K562 (cell line): ENCODE data around the gene FADS6. TPM values are rescaled to one million over a fixed set of nuclear protein-coding genes. Genes with fewer than 3 reads are reported as not detected.

Experiments used
- ATF1 ChIP-seq, 2 experiments: fragments of 450-650 bp in 1 of 2; IDR thresholded peaks; 2 replicates each; pipeline ENCODE4 v1.6.1; 2016; ENCODE audit warnings: missing compliant biosample characterization in 1 of 2, missing genetic modification characterization in 1 of 2
- FOXP1 ChIP-seq: sonication (generic); formaldehyde crosslinking; IDR thresholded peaks from 2 replicates; pipeline ENCODE4 v1.8.0; 2022; ENCODE audit warnings: mild to moderate bottlenecking, missing genetic modification reagents
- HSF4 ChIP-seq: fragments of 250-450 bp; sonication (Bioruptor Pico); IDR thresholded peaks from 2 replicates; pipeline ENCODE4 v2.1.2; 2022; ENCODE audit warnings: mild to moderate bottlenecking, moderate library complexity, borderline replicate concordance
- KDM2B ChIP-seq: fragments of 250-450 bp; sonication (Bioruptor Pico); IDR thresholded peaks from 2 replicates; pipeline ENCODE4 v1.8.0; 2021; ENCODE audit warnings: mild to moderate bottlenecking, moderate library complexity
- KLF1 ChIP-seq: fragments of 450-650 bp; IDR thresholded peaks from 2 replicates; pipeline ENCODE4 v1.6.1; 2016; ENCODE audit warnings: missing genetic modification characterization, missing compliant biosample characterization
- PCBP2 ChIP-seq: fragments of 200-400 bp; formaldehyde crosslinking; IDR thresholded peaks from 2 replicates; pipeline ENCODE4 v1.6.1; 2018; ENCODE audit warnings: low read length, low read depth, mild to moderate bottlenecking, moderate library complexity; ENCODE audit not compliant: poor library complexity, severe bottlenecking
- RBFOX2 ChIP-seq: fragments of 200-400 bp; formaldehyde crosslinking; IDR thresholded peaks from 2 replicates; pipeline ENCODE4 v1.6.1; 2017; ENCODE audit warnings: low read depth, mild to moderate bottlenecking, low read length, moderate library complexity
- RBM15 ChIP-seq: fragments of 200-400 bp; formaldehyde crosslinking; IDR thresholded peaks from 2 replicates; pipeline ENCODE4 v1.6.1; 2018; ENCODE audit warnings: mild to moderate bottlenecking, low read length, moderate library complexity; ENCODE audit not compliant: insufficient read depth
- SP2 ChIP-seq: IDR thresholded peaks from 2 replicates; pipeline ENCODE4 v1.6.1; 2011; ENCODE audit warnings: mild to moderate bottlenecking, low read depth, low read length, moderate library complexity; ENCODE audit not compliant: poor library complexity, severe bottlenecking; ENCODE audit errors: extremely low read depth
- TRIM24 ChIP-seq, 2 experiments: fragments of 450-650 bp; IDR thresholded peaks; 2 replicates each; pipeline ENCODE4 v1.6.1; 2016
- ZNF445 ChIP-seq: fragments of 250-450 bp; sonication (Bioruptor Pico); IDR thresholded peaks from 2 replicates; pipeline ENCODE4 v1.4.0; 2020; ENCODE audit warnings: low read depth, mild to moderate bottlenecking, moderate library complexity
- polyA plus RNA-seq, 8 experiments: library from polyadenylated mRNA; depleted of rRNA in 4 of 8; stranded (reverse) in 5 of 8; unstranded in 3 of 8; fragments of >200 nt; fragmentation: Nextera tagmentation in 2 of 8; fragmentation: Illumina TruSeq in 1 of 8; extraction: Ambion mirVana in 2 of 8; extraction: Trizol in 1 of 8; gene quantifications; 2 replicates each; pipeline versions ENCODE4 v1.2.1 to v1.2.3, GENCODE V29; 2011 to 2014; ENCODE audit warnings: inconsistent platforms in 1 of 8, missing spikeins in 1 of 8
- total RNA-seq, 7 experiments: library from RNA; depleted of rRNA in 6 of 7; stranded (reverse); fragments of >200 nt in 6 of 7; fragmentation: Illumina TruSeq in 2 of 7; extraction: Trizol in 2 of 7; gene quantifications; 2 replicates each; pipeline versions ENCODE4 v1.2.1 to v1.2.3, GENCODE V29; 2011 to 2021; ENCODE audit warnings: low replicate concordance in 1 of 7
- TF ChIP-seq, protein P1 (sequence below), 2 experiments: fragments of 450-650 bp; formaldehyde crosslinking in 1 of 2; IDR thresholded peaks; 2 replicates each; pipeline versions ENCODE4 v1.4.0 to v1.6.1; 2014 to 2020; ENCODE audit warnings: mild to moderate bottlenecking in 2 of 2, borderline replicate concordance in 1 of 2, low read depth in 1 of 2
- TF ChIP-seq, protein P2 (sequence below), 2 experiments: fragments of 450-650 bp in 1 of 2; IDR thresholded peaks; 2 replicates each; pipeline ENCODE4 v1.6.1; 2011 to 2017; ENCODE audit warnings: low read depth in 2 of 2, antibody characterized with exemption in 1 of 2, borderline replicate concordance in 1 of 2, low read length in 1 of 2, mild to moderate bottlenecking in 1 of 2, mixed read lengths in 1 of 2; ENCODE audit not compliant: control insufficient read depth in 1 of 2
- TF ChIP-seq, protein P3 (sequence below): fragments of 450-650 bp; IDR thresholded peaks from 2 replicates; pipeline ENCODE4 v1.6.1; 2017; ENCODE audit warnings: mild to moderate bottlenecking, moderate library complexity

Gene FADS6
- total and polyA plus RNA-seq, 9 of the 15 experiments (the other 6 are each of a cell fraction or from before 2014, with no cell fraction given) = 0.18 to 0.22 TPM; not detected in 7

DNA sequence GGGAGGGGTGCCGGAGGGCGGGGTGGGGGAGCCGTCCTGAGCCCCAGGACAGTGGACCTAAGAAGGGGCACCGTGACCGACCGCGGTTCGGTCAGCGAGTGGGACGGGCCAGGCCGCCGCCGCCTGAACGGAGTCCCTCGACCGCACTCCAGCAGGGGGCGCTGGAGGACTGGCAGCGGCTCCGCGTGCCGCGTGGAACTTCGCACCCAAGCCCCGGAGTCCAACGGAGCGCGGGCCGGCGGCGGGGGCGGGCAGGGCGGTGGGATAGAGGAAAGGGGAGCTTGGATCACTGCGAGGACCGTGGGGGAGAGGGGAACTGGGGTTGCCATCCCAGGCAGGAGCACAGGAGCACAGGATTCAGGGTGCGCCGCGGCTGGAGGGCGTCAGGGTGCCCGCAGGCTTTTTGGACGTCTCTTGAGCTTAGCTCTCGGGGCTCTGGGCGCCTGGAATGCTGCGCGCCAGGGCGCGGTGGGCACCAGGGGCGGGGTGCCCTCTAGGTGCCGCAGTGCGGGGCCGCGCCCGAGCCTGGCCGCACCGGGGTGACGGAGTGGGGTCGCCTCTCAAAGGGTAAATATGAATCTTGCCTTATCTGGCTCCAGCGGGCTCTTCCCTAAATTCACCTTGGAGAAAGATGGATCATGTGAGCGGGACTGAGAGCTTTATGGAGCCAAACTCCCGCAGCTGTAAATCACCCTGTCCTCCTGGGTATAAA is 30.3 kb upstream of the FADS6 start (continued):
- TF ChIP-seq, protein P1, sequence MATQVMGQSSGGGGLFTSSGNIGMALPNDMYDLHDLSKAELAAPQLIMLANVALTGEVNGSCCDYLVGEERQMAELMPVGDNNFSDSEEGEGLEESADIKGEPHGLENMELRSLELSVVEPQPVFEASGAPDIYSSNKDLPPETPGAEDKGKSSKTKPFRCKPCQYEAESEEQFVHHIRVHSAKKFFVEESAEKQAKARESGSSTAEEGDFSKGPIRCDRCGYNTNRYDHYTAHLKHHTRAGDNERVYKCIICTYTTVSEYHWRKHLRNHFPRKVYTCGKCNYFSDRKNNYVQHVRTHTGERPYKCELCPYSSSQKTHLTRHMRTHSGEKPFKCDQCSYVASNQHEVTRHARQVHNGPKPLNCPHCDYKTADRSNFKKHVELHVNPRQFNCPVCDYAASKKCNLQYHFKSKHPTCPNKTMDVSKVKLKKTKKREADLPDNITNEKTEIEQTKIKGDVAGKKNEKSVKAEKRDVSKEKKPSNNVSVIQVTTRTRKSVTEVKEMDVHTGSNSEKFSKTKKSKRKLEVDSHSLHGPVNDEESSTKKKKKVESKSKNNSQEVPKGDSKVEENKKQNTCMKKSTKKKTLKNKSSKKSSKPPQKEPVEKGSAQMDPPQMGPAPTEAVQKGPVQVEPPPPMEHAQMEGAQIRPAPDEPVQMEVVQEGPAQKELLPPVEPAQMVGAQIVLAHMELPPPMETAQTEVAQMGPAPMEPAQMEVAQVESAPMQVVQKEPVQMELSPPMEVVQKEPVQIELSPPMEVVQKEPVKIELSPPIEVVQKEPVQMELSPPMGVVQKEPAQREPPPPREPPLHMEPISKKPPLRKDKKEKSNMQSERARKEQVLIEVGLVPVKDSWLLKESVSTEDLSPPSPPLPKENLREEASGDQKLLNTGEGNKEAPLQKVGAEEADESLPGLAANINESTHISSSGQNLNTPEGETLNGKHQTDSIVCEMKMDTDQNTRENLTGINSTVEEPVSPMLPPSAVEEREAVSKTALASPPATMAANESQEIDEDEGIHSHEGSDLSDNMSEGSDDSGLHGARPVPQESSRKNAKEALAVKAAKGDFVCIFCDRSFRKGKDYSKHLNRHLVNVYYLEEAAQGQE (IDR thresholded peaks at IDR 0.05; ENCODE audit: borderline replicate concordance) = peak; percentile 55; the same call in 1 of the 2 replicates
- TF ChIP-seq, protein P1 (CRISPR knock-in tag; IDR thresholded peaks at IDR 0.05; ENCODE audit: low read depth) = no peak
- TF ChIP-seq, protein P2, sequence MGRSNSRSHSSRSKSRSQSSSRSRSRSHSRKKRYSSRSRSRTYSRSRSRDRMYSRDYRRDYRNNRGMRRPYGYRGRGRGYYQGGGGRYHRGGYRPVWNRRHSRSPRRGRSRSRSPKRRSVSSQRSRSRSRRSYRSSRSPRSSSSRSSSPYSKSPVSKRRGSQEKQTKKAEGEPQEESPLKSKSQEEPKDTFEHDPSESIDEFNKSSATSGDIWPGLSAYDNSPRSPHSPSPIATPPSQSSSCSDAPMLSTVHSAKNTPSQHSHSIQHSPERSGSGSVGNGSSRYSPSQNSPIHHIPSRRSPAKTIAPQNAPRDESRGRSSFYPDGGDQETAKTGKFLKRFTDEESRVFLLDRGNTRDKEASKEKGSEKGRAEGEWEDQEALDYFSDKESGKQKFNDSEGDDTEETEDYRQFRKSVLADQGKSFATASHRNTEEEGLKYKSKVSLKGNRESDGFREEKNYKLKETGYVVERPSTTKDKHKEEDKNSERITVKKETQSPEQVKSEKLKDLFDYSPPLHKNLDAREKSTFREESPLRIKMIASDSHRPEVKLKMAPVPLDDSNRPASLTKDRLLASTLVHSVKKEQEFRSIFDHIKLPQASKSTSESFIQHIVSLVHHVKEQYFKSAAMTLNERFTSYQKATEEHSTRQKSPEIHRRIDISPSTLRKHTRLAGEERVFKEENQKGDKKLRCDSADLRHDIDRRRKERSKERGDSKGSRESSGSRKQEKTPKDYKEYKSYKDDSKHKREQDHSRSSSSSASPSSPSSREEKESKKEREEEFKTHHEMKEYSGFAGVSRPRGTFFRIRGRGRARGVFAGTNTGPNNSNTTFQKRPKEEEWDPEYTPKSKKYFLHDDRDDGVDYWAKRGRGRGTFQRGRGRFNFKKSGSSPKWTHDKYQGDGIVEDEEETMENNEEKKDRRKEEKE (IDR thresholded peaks at IDR 0.05; ENCODE audit: borderline replicate concordance in 1 of 2, control insufficient read depth in 1 of 2, low read depth in 2 of 2, low read length in 1 of 2) = no peak
- TF ChIP-seq ZNF445 (no peak), ATF1 (CRISPR knock-in tag; IDR thresholded peaks at IDR 0.05) (no peak), ATF1 (tag; IDR thresholded peaks at IDR 0.05) (no peak), SP2 (no peak), FOXP1 (CRISPR knock-in tag) (no peak), RBM15 (no peak), TRIM24 (IDR thresholded peaks at IDR 0.05) (no peak), KDM2B (CRISPR knock-in tag) (no peak), PCBP2 (no peak), HSF4 (CRISPR knock-in tag) (no peak), RBFOX2 (peak; percentile 50), KLF1 (tag) (no peak)
- TF ChIP-seq, protein P3, sequence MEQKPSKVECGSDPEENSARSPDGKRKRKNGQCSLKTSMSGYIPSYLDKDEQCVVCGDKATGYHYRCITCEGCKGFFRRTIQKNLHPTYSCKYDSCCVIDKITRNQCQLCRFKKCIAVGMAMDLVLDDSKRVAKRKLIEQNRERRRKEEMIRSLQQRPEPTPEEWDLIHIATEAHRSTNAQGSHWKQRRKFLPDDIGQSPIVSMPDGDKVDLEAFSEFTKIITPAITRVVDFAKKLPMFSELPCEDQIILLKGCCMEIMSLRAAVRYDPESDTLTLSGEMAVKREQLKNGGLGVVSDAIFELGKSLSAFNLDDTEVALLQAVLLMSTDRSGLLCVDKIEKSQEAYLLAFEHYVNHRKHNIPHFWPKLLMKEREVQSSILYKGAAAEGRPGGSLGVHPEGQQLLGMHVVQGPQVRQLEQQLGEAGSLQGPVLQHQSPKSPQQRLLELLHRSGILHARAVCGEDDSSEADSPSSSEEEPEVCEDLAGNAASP = no peak
